Stimulated activated CD8-positive, alpha-beta memory T cell treated with anti-CD3 and anti-CD28 coated beads, Interleukin-4, amount 100 ng/mL, for 1 hour (primary cell): ENCODE data around the gene DIDO1.
A peak's percentile ranks its signal among the peaks of the same experiment; 100 is the strongest.

Experiments used
- DNase-seq, 2 donors: peaks; one replicate each; pipeline ENCODE4 v3.0.0-alpha.2; 2020; ENCODE audit warnings: low read depth in 2 of 2, low spot score in 1 of 2

Gene DIDO1

GRCh38 chr20:62911701-62912280 lies 14.5 kb downstream of the DIDO1 start:
- DNase-seq, result no peak

- no peak for DNase-seq
Measured at GRCh38 chr20:62910777-62911497, 15.4 kb downstream of the DIDO1 start.

GRCh38 chr20:62910217-62910766 lies 16.0 kb downstream of the DIDO1 start:
- no peak for DNase-seq

GRCh38 chr20:62908971-62909791 lies 17.1 kb downstream of the DIDO1 start:
- DNase-seq, result no peak

- no peak for DNase-seq
Measured at GRCh38 chr20:62907384-62908317, 18.7 kb downstream of the DIDO1 start.

- DNase-seq, result no peak
Measured at GRCh38 chr20:62906647-62907375, 19.5 kb downstream of the DIDO1 start.

GRCh38 chr20:62906209-62906608 lies 20.1 kb downstream of the DIDO1 start:
- DNase-seq, result no peak

- DNase-seq, result no peak
Measured at GRCh38 chr20:62905536-62906117, 20.7 kb downstream of the DIDO1 start.

- no peak for DNase-seq
Measured at GRCh38 chr20:62902926-62903615, 23.2 kb downstream of the DIDO1 start.

GRCh38 chr20:62901891-62902290 lies 24.4 kb downstream of the DIDO1 start:
- no peak for DNase-seq

GRCh38 chr20:62900692-62901584 lies 25.4 kb downstream of the DIDO1 start:
- no peak for DNase-seq

- DNase-seq, result peak; percentile 49 to 53
Measured at GRCh38 chr20:62900052-62900691, 26.1 kb downstream of the DIDO1 start.

GRCh38 chr20:62899633-62900051 lies 26.7 kb downstream of the DIDO1 start:
- DNase-seq, result no peak

- no peak for DNase-seq
Measured at GRCh38 chr20:62898970-62899632, 27.2 kb downstream of the DIDO1 start.

GRCh38 chr20:62898093-62898964 lies 28.0 kb downstream of the DIDO1 start:
- DNase-seq, result no peak

GRCh38 chr20:62897666-62898065 lies 28.6 kb downstream of the DIDO1 start:
- DNase-seq, result no peak
